T-helper 17 cell (primary cell): Measurements from ENCODE around the gene TGIF2. TPM values are rescaled to one million over a fixed set of nuclear protein-coding genes. Genes with fewer than 3 reads are reported as not detected.
A peak's percentile ranks its signal among the peaks of the same experiment; 100 is the strongest.
"Not testable (repeated sequence)": the region's sequence is repeated elsewhere in the genome, so short reads cannot be mapped to it uniquely, and the experiment has no call there.

Source experiments
- ATAC-seq: fragments of 150-1000 bp; cut with Tn5 transposase; 2 replicates; pipeline ENCODE4 v1.10.0; 2021; ENCODE audit warnings: mild to moderate bottlenecking, moderate library complexity
- DNase-seq, 3 donors: peaks; one replicate each; pipeline versions ENCODE4 v3.0.0 to v3.0.0-alpha.2; 2020 to 2021
- H3K9me3 ChIP-seq: one replicate; pipeline ENCODE4 v1.7.0; 2013; ENCODE audit warnings: low read length, mild to moderate bottlenecking; ENCODE audit not compliant: control insufficient read depth, poor library complexity, severe bottlenecking
- H3K27ac Mint-ChIP-seq: one replicate; pipeline ENCODE4 v1.8.0; 2022; ENCODE audit warnings: mild to moderate bottlenecking, moderate library complexity, mixed read lengths
- H3K27me3 Mint-ChIP-seq: one replicate; pipeline ENCODE4 v1.8.0; 2022; ENCODE audit warnings: mixed read lengths
- H3K36me3 Mint-ChIP-seq: one replicate; pipeline ENCODE4 v1.8.0; 2022; ENCODE audit warnings: low read depth, mixed read lengths
- H3K4me1 Mint-ChIP-seq: one replicate; pipeline ENCODE4 v1.8.0; 2022; ENCODE audit warnings: mild to moderate bottlenecking, mixed read lengths
- H3K4me3 Mint-ChIP-seq: one replicate; pipeline ENCODE4 v1.8.0; 2022; ENCODE audit warnings: mild to moderate bottlenecking, moderate library complexity, mixed read lengths
- total RNA-seq, 4 donors: library from RNA in 2 of 4; stranded (reverse) in 2 of 4; gene quantifications; one replicate each; pipeline ENCODE4 v1.2.3 and lab custom pipeline; 2022 to 2026

The TGIF2 gene
- total RNA-seq, 2 donors from 2014 or later, result 32.8 to 38.5 TPM

DNA sequence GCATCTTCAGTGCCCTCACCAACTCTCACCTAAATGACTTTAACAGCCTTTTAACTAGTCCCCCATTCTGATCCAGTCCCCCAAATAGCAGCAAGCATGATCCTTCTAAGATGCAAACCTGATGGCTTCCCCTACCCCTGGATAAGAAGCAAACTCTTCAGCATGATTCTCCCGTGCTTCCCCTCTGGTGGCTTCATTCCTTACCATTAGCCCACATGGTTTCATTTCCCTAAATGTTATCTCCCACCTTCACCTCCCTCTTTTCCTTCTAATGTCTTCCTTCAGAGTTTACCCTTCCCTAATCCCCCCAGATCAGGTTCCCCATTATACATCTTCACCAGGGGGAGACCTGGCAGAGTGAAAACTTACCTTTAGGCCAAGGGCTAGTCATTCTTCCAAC is 28.1 kb downstream of the TGIF2 start:
- no peaks in the 10 kb centered on the region for H3K27me3 Mint-ChIP-seq
- no peak overlapping the region for H3K27ac Mint-ChIP-seq
- peaks cover 22% of the 10 kb centered on the region for H3K4me1 Mint-ChIP-seq
- H3K4me3 Mint-ChIP-seq, result no peak overlapping the region
- ATAC-seq (no peak), DNase-seq (no peak)
- H3K36me3 Mint-ChIP-seq, result no peaks in the 10 kb centered on the region
- no peaks in the 10 kb centered on the region for H3K9me3 ChIP-seq

- peak overlapping the region; percentile 97 for H3K27ac Mint-ChIP-seq
- no peaks in the 10 kb centered on the region for H3K9me3 ChIP-seq
- peaks cover 29% of the 10 kb centered on the region for H3K4me1 Mint-ChIP-seq
- peak overlapping the region; percentile 98 for H3K4me3 Mint-ChIP-seq
- H3K36me3 Mint-ChIP-seq, result no peaks in the 10 kb centered on the region
- ATAC-seq, result peak; percentile 49
- DNase-seq, result peak; percentile 29 to 42 (median 34)
- no peaks in the 10 kb centered on the region for H3K27me3 Mint-ChIP-seq
Measured at GRCh38 chr20:36604952-36605398, 31.6 kb downstream of the TGIF2 start.

- H3K27me3 Mint-ChIP-seq, result no peaks in the 10 kb centered on the region
- H3K4me1 Mint-ChIP-seq, result peaks cover 26% of the 10 kb centered on the region
- H3K27ac Mint-ChIP-seq, result peak within 1 kb of the TSS; percentile 97
- ATAC-seq, result peak; percentile 91
- peak; percentile 97 to 99 (median 98) for DNase-seq
- peak within 1 kb of the TSS; percentile 98 for H3K4me3 Mint-ChIP-seq
- no peaks in the 10 kb centered on the region for H3K36me3 Mint-ChIP-seq
- H3K9me3 ChIP-seq, result no peaks in the 10 kb centered on the region
Measured at GRCh38 chr20:36605399-36606157, 32.2 kb downstream of the TGIF2 start, which contains the start of gene RAB5IF. TSS of gene RAB5IF (plus strand) at chr20:36605779. CDS start at chr20:36605952, 173 bp downstream.

- no peak for DNase-seq
- Mint-ChIP-seq H3K4me1 (peaks cover 26% of the 10 kb centered on the region), H3K4me3 (peak overlapping the region; percentile 98), H3K27me3 (no peaks in the 10 kb centered on the region), H3K36me3 (no peaks in the 10 kb centered on the region), H3K27ac (peak overlapping the region; percentile 97)
- no peaks in the 10 kb centered on the region for H3K9me3 ChIP-seq
- ATAC-seq, result no peak
Measured at GRCh38 chr20:36606158-36607066, 33.0 kb downstream of the TGIF2 start.

DNA sequence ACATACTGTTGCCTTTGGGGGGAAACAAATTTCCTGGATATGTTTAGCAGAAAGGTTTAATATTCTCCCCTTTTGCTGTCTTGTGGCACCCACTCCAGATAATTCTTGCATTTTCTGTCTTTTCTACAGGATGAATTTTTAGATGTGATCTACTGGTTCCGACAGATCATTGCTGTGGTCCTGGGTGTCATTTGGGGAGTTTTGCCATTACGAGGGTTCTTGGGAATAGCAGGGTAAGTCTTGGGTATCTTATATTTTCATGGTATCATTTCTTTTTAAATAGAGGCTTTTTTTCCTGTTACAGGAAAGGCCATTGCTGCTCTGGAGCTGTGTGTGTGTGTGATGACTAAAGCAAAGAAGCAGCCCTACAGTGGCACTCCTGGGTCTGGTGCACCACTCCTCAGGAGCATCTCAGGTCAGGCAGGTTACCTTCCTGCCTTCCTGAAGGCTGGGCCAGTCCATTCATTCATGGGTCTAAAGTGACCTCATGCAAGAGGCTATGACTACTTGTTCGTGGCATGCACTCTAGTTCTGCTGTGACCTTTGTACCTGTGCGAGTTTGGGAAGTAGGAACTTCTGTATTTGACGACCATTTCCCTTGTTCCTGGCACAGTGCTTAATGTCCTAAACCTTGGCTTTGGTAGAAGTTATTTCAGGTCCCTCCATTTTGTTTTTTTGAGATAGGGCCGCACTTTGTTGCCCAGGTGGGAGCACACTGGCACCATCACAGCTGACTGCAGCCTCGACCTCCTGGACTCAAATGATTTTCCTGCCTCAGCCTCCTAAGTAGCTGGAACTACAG is 34.4 kb downstream of the TGIF2 start:
- Mint-ChIP-seq H3K4me1 (peaks cover 25% of the 10 kb centered on the region), H3K36me3 (no peaks in the 10 kb centered on the region), H3K27me3 (no peaks in the 10 kb centered on the region), H3K27ac (peak overlapping the region; percentile 97), H3K4me3 (peak overlapping the region; percentile 70)
- DNase-seq (no peak), ATAC-seq (no peak)
- no peaks in the 10 kb centered on the region for H3K9me3 ChIP-seq

GRCh38 chr20:36608388-36608728 is 35.0 kb downstream of the TGIF2 start:
- H3K36me3 Mint-ChIP-seq, H3K9me3 ChIP-seq, ATAC-seq, H3K4me3 Mint-ChIP-seq, H3K27me3 Mint-ChIP-seq, DNase-seq: not testable (repeated sequence)
- Mint-ChIP-seq H3K4me1 (peaks cover 28% of the 10 kb centered on the region), H3K27ac (peak overlapping the region; percentile 97)

GRCh38 chr20:36611625-36612024 is 38.2 kb downstream of the TGIF2 start:
- Mint-ChIP-seq H3K27me3 (no peaks in the 10 kb centered on the region), H3K4me1 (peaks cover 22% of the 10 kb centered on the region), H3K27ac (no peak overlapping the region), H3K4me3 (no peak overlapping the region), H3K36me3 (no peaks in the 10 kb centered on the region)
- DNase-seq (no peak), ATAC-seq (no peak)
- no peaks in the 10 kb centered on the region for H3K9me3 ChIP-seq

GRCh38 chr20:36613974-36614373 is 40.6 kb downstream of the TGIF2 start:
- H3K9me3 ChIP-seq, result no peaks in the 10 kb centered on the region
- H3K27me3 Mint-ChIP-seq, result no peaks in the 10 kb centered on the region
- H3K4me1 Mint-ChIP-seq, result peaks cover 14% of the 10 kb centered on the region
- H3K4me3 Mint-ChIP-seq, result no peak overlapping the region
- H3K36me3 Mint-ChIP-seq, result no peaks in the 10 kb centered on the region
- DNase-seq (no peak), ATAC-seq (no peak)
- peak overlapping the region; percentile 83 for H3K27ac Mint-ChIP-seq

- ATAC-seq (no peak), DNase-seq (no peak)
- no peaks in the 10 kb centered on the region for H3K36me3 Mint-ChIP-seq
Measured at GRCh38 chr20:36614781-36615557, 41.6 kb downstream of the TGIF2 start.

DNA sequence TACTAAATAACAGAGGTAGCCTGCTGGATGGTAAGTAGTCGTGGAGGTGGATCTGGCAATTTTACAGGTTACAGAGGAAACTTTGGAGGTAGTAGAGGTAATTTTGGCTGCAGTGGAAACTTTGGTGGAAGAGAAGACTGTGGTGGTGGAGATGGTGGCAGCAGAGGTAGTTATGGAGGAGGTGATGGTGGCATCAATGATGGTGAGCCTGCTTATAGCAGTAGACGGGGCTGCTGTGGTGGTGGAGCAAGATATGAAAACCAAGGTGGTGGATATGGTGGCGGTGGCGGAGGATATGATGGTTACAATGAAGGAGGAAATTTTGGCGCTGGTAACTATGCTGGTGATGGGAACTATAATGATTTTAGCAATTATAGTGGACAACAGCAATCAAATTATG is 47.5 kb downstream of the TGIF2 start:
- peaks cover 9% of the 10 kb centered on the region for H3K36me3 Mint-ChIP-seq
- H3K27me3 Mint-ChIP-seq, result no peaks in the 10 kb centered on the region
- DNase-seq (no peak), ATAC-seq (no peak)
- H3K9me3 ChIP-seq, result no peaks in the 10 kb centered on the region
- H3K4me3 Mint-ChIP-seq, result peak overlapping the region; percentile 69
- H3K4me1 Mint-ChIP-seq, result peaks cover 15% of the 10 kb centered on the region
- H3K27ac Mint-ChIP-seq, result peak overlapping the region; percentile 73

More at GRCh38 chr20:36614781-36615557, 41.6 kb downstream of the TGIF2 start:
- Mint-ChIP-seq H3K4me3 (no peak overlapping the region), H3K4me1 (peaks cover 14% of the 10 kb centered on the region), H3K27ac (peak overlapping the region; percentile 83), H3K27me3 (no peaks in the 10 kb centered on the region)
- no peaks in the 10 kb centered on the region for H3K9me3 ChIP-seq

GRCh38 chr20:36623444-36623843 is 50.0 kb downstream of the TGIF2 start:
- H3K9me3 ChIP-seq, result no peaks in the 10 kb centered on the region
- no peak for DNase-seq
- no peaks in the 10 kb centered on the region for H3K27me3 Mint-ChIP-seq
- H3K4me3 Mint-ChIP-seq, result no peak overlapping the region
- peaks cover 12% of the 10 kb centered on the region for H3K36me3 Mint-ChIP-seq
- ATAC-seq, result no peak
- peak overlapping the region; percentile 75 for H3K27ac Mint-ChIP-seq
- peaks cover 19% of the 10 kb centered on the region for H3K4me1 Mint-ChIP-seq
